Stimulated activated CD4-positive, alpha-beta T cell treated with anti-CD3 and anti-CD28 coated beads, Interleukin-1b, Interleukin-23, amount 100 ng/mL, for 4 hours (primary cell): Measurements from ENCODE around the gene AAK1.
A peak's percentile ranks its signal among the peaks of the same experiment; 100 is the strongest.
"Not testable (repeated sequence)": the region's sequence is repeated elsewhere in the genome, so short reads cannot be mapped to it uniquely, and the experiment has no call there.

Source experiments
- DNase-seq, 2 donors: peaks; one replicate each; pipeline ENCODE4 v3.0.0-alpha.2; 2020; ENCODE audit warnings: low read depth in 2 of 2

Gene AAK1

GRCh38 chr2:69643602-69644505 is at the start of gene AAK1:
Gene AAK1, minus strand, starts transcription at chr2:69643739. Its CDS starts 699 bp downstream, at chr2:69643040.
- peak; percentile 58 to 84 for DNase-seq

GRCh38 chr2:69692424-69692823 is 48.9 kb upstream of the AAK1 start:
- no peak for DNase-seq

GRCh38 chr2:69689969-69690368 is 46.4 kb upstream of the AAK1 start:
- DNase-seq: no peak

- no peak for DNase-seq
These were observed 45.9 kb upstream of the AAK1 start for GRCh38 chr2:69689466-69689865.

GRCh38 chr2:69687971-69688611 is 44.6 kb upstream of the AAK1 start:
- no peak for DNase-seq

GRCh38 chr2:69686813-69687212 is 43.3 kb upstream of the AAK1 start:
- DNase-seq: no peak

DNA sequence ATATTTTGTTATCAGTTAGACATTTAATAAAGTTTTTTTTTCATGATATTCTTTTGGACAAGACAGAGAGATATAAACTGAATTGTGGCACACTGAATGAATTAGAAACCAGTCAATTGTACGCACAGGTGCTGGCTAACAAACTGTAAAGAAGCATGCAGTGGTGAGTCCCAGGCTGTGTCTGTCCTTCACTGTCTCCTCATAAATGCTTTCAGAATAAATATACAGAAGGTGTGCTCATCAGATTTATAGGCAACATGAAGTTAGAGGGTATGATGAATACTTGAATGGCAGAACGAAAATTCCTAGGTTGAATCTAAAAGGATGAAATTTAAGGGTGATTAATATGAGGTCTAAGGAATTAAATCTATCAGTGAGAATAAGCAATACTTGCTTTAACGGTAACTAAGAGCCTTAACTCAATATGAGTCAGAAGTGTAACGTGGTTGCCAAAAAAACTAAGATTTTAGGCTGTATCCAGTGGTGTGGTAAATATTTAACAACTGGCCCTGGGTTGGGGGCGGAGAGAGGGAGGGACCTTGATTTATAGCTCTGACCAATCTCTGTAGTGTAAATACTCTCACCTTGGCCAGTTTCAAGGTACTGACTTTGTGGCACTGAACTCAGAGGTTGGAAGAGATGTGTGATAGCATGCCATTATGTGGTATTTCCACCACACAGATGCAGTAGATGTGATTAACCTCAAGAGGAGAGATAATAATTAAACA is 41.9 kb upstream of the AAK1 start:
- no peak for DNase-seq

GRCh38 chr2:69683170-69683971 is 39.8 kb upstream of the AAK1 start:
- no peak for DNase-seq

DNA sequence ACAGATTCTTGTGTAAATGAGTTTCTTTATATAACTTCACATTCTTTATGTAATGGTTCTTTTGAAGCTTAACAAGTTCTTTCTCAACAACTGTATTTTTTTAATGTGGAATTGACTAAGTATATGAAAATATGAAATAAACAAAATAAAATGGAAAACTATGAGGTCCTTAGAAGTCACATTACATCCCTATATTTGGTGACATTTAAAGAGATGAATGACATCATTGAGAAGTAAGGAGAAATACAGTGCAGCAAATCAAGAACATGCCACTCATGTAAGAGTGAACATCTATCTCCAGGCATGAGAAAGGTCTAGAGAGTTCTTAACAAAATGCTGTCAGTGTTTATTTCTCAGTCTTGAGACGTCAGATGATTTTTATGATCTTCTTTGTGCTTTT is 39.0 kb upstream of the AAK1 start:
- no peak for DNase-seq

DNA sequence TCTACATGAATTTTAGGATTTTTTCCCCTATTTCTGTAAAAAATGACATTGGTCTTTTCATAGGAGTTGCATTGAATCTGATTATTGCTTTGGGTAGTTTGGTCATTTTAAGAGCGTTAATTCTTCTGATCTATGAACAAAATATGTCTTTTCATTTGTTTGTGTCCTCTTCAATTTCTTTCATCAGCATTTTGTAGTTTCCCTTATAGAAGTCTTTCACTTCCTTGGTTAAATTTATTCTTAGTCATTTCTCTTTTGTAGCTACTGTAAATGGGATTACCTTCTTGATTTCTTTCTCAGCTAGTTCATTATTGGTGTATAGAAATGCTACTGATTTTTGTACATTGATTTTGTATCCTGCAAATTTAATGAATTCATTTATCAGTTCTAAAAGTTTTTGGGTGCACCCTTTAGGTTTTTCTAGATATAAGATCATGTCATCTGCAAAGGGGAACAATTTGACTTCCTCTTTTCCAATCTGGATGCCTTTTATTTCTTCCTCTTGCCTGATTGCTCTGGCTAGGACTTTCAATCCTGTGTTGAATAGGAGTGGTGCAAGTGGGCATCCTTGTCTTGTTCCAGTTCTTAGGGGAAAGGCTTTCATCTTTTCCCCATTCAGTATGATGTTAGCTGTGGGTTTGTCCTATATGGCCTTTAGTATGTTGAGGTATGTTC is 36.6 kb upstream of the AAK1 start:
- DNase-seq: no peak

DNA sequence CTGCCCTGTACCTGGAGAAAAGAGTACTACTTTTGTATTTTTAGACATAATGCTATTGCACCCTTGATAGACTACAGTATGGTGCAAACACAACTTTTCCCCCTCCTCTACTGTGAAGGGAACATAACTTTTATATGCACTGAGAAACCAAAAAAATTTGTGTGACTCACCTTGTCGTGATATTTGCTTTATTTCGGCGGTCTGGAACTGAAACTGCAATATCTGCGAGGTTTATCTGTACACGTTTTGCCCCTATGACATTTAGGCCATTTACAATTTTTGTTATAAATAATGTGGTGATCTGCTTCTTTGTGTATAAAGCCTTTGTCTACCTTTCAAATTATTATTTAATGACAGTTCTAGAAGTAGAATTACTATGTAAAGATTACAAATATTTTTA is 34.4 kb upstream of the AAK1 start:
- no peak for DNase-seq

- DNase-seq: no peak
These were observed 32.6 kb upstream of the AAK1 start for GRCh38 chr2:69676146-69676545.

- no peak for DNase-seq
These were observed 30.8 kb upstream of the AAK1 start for GRCh38 chr2:69674316-69674670.

- DNase-seq: not testable (repeated sequence)
These were observed 29.6 kb upstream of the AAK1 start for GRCh38 chr2:69673098-69673497.

GRCh38 chr2:69669666-69670065 is 26.1 kb upstream of the AAK1 start:
- DNase-seq: no peak

DNA sequence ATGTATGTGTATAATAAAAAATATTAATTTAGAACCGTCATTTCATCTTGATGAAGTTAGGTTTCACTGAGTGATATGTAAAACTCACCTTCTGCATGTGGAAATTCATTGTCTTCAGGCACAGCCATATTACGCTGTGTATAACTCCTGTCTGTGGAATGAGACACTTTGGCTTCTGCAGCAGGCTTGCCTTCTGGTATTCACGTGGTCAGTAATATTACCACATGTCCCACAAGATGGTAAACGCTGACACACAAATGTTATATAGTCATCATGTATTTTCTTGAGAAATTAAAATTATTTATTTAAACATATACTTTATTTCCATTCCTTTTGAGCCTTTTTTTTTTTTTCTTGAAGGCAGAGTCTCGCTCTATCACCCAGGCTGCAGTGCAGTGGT is 25.1 kb upstream of the AAK1 start:
- DNase-seq: no peak

GRCh38 chr2:69667805-69668382 is 24.4 kb upstream of the AAK1 start:
- no peak for DNase-seq

- no peak for DNase-seq
These were observed 21.6 kb upstream of the AAK1 start for GRCh38 chr2:69665152-69665551.

GRCh38 chr2:69663860-69664259 is 20.3 kb upstream of the AAK1 start:
- no peak for DNase-seq

DNA sequence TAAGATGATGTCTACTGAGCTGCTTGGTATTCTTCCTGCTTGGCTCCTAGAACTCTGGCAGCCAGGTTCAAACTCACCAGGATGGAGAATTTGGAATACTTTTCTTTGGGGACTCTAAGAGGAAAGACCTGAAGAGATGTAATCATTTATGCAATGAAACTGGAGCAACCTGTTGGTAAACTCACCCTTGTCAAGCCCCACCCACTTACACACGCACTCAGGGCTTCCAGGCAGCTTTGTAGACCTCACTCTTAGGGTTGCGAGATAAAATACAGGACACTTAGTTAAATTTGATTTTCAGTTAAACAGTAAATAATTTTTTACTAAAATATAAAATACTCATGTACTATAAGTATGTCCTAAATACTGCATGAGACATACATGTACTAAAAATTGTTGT is 19.0 kb upstream of the AAK1 start:
- not testable (repeated sequence) for DNase-seq

DNA sequence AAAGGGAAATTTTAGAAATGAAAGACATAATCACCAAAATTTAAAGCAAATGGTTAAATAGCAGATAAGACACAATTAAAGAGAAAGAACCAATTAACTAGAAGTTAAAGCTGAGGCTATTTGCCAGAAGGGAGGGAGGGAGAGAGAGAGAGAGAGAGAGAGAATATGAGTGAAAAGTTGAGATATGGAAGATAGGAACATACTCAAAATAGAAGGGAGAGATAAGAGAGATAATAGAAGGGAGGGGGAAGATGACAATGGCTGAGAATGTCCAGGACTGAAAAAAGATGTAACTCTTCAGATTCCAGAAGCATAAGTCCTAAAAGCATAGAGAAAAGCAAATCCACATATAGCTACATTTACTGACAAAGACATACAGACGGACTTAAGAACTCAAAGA is 17.1 kb upstream of the AAK1 start:
- DNase-seq: no peak
